Stimulated activated CD4-positive, alpha-beta T cell treated with anti-CD3 and anti-CD28 coated beads, TNF-alpha, amount 100 ng/mL, for 24 hours (primary cell): ENCODE results near the gene VSIR.
A peak's percentile ranks its signal among the peaks of the same experiment; 100 is the strongest.

Source experiments
- DNase-seq, 3 experiments: peaks; one replicate each; pipeline ENCODE4 v3.0.0-alpha.2; 2020; ENCODE audit warnings: low read depth in 3 of 3

VSIR gene

GRCh38 chr10:71773221-71773971 is at the start of gene VSIR:
Gene VSIR, minus strand, starts transcription at chr10:71773520. Its CDS starts 81 bp downstream, at chr10:71773439.
- DNase-seq, result peak; percentile 91 to 94 (median 93)

DNA sequence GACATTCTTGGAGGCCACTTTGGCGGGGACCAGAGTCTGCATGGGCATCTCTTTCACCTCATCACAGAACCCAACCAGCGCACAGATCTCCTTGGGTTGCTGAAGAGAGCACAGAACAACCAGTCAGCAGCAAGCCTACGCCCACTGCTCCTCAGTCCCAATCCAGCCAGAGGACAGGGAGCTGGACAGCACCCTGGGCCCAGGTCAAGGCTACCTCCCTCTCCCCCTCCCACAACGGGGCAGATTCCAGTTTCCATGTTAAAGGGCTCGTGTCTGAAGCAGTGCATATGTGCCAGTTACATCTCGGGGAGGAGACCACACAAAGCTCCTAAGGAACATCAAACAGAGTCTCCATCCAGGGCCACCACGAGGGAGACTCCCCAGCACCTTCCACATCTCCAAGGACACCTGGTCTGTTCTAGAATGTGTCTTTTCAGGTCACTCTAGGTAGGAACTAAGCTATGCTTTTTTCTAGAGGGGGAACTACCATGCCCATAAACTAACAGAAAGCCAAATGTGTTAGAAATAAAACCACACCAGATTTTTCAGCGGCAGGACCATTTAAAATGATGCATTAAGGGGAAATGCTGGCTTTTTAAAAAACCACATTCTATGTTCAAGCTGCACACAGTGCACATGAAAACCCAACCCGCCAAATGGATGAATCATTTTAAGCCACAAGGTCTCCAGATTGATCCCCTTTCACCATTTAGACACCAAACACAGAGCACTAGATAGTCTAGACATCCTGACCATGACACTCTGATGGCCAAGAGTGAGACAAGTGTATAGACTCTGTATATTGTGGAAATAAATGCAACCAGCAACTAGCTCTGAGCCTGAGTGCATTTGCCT is 48.8 kb upstream of the VSIR start:
- no peak for DNase-seq

- no peak for DNase-seq
Measured at GRCh38 chr10:71820966-71821365, 47.6 kb upstream of the VSIR start.

DNA sequence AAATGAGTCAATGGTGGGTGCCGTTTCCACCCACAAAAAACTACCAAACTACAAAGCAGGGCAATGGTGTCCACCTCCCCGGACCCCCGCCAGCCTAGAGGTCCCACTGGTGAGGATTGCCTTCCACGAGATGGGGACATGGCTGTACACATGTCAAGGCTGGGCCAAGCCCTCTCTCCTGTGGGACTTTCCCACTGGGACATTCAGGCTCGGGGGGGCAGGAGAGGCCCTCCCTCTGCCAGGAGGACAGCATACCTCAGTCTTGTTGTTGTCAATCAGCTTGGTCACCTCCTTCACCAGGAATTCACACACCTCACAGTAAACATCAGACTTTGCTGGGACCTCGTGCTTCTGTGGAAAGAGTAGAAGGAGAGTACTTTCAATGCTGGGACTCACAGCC is 46.7 kb upstream of the VSIR start:
- no peak for DNase-seq

- DNase-seq, result no peak
Measured at GRCh38 chr10:71819441-71819861, 46.1 kb upstream of the VSIR start.

DNA sequence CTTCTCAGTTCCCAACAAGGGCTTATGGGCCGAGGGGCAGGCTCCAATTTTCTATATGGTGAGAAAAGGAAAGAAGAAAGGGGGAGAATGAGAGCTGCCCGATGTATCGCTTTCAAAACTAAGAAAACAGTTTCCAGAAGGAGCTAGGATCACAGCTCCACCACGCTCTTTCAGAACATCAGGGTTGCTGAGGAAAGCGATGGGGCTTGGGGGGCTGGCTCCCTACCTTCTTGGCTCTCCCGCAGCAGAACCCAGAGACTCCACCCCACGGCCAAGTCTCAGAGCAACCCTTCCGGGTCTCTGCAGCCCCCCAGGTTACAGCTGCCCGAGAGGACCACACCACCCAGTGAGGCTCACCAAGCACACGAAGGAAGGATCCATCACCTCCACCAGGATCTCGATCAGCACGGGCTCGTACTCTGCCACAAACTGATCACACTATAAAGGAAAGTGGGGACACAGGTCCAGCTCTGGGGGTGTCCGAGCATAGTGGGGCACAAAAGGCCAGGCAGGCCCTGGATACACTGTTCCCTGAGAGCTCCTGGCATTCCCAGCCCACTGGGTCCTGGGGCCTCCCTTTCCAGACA is 45.4 kb upstream of the VSIR start:
- DNase-seq, result no peak

GRCh38 chr10:71817831-71818655 is 44.7 kb upstream of the VSIR start:
- no peak for DNase-seq

- DNase-seq, result no peak
Measured at GRCh38 chr10:71816936-71817618, 43.8 kb upstream of the VSIR start.

GRCh38 chr10:71816421-71816851 is 43.1 kb upstream of the VSIR start:
- DNase-seq, result no peak

DNA sequence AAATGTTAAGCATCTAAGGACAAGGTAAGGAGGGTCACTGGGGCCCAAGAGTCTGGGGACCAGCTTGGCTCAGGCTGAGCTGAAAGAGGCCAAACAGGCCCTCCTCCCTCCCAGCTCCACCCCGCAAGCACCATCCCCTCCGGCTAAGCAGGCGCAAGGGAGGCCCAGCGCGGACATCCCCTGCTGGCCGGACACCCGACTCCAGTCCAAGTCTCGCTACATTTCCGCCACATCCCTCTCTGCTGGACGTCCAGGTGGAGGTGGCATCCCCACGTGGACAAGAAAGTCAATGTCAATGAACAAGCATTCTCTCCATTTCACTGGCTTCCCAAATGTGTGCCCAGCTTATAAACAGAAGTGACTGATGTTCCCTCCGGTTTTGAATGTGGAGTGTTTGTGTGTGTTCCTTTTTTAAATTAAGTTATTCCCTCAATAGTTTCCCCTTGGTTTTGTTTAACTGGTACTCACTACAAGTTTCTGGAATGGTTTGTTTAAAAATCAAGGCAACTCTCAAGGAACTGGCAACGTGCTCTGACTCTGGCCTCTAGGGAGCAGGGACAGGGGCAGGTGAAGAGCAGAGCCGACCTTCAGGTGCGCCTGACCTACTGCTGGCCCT is 42.3 kb upstream of the VSIR start:
- DNase-seq, result no peak

DNA sequence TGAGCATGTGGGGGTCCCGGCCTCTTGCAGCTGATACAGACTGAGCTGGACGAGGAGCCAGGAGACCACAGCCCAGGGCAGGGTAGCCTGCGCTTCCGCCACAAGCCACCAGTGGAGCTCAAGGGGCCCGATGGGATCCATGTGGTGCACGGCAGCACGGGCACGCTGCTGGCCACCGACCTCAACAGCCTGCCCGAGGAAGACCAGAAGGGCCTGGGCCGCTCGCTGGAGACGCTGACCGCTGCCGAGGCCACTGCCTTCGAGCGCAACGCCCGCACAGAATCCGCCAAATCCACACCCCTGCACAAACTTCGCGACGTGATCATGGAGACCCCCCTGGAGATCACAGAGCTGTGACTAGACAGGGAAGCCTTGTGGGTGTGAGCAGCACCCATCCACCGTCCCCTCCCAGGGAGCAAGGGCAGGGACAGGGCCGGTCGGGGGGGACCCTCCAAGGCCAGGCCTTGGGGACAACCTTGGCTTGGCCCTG is 41.6 kb upstream of the VSIR start:
- no peak for DNase-seq

DNA sequence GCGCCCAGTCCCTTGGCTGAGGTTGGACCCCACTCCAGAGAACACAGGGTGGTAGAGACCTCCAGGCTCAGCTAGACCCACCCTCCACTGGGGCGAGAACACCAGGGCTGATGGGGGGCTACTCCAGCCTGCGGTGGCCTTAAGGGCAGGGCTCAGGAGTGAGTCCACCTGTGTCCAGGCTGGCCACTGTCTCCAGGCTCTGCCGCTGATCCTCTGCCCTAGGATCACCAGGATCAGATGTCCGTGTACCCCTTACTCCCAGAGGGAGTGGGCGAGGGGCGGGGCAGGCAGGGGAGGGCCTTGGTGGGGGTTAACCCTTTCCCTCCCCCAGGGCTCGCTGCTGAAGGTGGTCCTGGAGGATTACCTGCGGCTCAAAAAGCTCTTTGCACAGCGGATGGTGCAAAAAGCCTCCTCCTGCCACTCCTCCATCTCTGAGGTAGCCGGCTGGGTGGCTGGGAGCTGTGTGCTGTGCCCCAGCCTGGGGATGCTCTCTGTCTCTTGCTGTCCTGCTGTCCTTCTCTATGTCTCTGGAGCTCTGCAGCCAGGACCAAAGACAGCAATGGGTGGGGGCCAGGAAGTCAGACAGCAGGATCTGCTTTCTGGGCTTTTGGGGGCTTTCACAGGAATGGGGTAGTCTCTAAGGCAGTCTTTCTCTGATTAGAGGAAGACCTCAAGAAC is 39.7 kb upstream of the VSIR start:
- no peak for DNase-seq

- peak; percentile 55 to 79 (median 70) for DNase-seq
Measured at GRCh38 chr10:71812016-71812912, 38.9 kb upstream of the VSIR start.

- no peak for DNase-seq
Measured at GRCh38 chr10:71811351-71811750, 38.0 kb upstream of the VSIR start.

DNA sequence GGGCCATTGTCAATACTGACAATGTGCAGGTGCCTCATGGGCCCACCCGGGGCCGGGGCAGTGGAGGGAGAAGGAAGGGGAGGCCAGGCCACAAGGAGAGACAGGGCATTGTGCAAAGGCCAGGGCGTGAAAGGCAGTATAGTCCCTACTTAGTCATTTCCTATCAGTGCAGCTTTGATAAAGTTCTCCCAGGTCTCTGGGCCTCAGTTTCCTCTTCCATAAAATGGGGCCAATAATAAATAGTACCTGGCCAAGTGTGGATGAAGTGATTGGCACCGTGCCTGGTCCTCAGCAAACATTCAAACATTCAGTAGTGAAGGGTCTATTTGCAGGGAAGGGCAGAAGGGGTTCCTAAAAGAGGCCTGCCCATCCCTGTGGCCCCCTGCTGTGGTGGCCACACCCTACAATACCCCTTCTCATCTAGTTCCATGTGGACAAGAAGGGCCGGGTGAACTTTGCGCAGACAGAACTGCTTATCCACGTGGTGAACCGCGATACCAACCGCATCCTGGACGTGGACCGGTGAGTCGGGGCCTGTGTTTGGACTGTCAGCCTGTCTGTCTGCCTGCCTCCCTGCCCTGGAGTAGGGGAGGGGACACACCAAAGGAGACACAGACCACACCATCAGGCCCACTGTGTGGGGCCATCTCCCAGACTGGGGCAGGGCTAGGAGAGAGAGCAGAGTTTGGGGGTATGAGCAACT is 36.9 kb upstream of the VSIR start:
- no peak for DNase-seq

DNA sequence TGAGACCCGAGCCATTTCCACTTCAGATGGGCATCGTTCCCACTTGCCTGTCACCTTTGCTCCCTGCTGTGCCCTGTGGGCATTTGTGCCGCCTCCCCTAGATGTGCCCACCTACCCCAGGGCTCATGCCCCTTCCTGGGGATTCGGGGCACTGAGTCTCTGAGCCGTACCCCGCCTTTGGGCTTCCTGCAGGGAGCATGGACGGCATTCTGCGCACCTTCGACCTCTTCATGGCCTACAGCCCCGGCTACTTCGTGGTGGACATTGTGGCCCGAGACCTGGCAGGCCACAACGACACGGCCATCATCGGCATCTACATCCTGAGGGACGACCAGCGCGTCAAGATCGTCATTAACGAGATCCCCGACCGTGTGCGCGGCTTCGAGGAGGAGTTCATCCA is 36.3 kb upstream of the VSIR start:
- DNase-seq, result no peak

- no peak for DNase-seq
Measured at GRCh38 chr10:71807557-71808510, 34.5 kb upstream of the VSIR start.
